GM12872 (cell line): ENCODE measurements around the gene PRUNE2.

Experiments used
- TF ChIP-seq, protein P1 (sequence below): IDR thresholded peaks from 3 replicates; pipeline ENCODE4 v1.5.1; 2011; ENCODE audit warnings: low read depth, mild to moderate bottlenecking, low read length, moderate library complexity; ENCODE audit not compliant: insufficient read depth

The PRUNE2 gene

DNA sequence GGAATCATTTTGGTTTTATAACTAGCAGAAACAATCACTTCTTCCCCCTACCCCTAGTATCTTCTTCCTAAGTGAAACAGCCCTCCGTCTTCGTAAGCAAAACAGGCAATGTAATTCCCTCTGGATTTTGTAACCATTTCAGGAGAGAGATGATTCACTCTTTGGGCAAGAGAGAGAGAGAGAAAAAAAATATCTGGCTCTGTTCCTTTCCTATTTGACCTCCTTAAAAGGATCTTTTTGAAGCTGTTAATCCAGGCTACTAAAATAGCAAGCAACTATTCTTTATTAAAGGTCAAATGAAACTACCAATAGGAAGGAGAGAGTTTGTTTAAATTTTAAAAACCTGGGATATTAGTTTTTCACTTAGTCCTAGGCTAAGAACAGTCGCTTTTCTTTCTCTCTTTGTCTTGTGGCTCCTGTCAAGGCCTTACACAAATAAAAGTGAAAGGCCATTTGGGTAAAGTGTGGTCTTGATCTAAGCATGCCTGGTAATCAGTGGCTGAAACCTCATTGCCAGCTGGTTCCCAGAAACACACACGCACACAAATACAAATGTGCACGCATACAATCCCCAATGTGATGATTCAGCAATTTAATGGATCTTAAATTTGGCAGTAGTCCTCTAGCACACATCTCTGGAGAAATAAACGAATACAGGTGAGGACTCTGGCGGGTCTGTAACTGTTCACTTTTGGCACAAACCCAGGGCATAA is 70.2 kb downstream of the PRUNE2 start:
- TF ChIP-seq, protein P1, sequence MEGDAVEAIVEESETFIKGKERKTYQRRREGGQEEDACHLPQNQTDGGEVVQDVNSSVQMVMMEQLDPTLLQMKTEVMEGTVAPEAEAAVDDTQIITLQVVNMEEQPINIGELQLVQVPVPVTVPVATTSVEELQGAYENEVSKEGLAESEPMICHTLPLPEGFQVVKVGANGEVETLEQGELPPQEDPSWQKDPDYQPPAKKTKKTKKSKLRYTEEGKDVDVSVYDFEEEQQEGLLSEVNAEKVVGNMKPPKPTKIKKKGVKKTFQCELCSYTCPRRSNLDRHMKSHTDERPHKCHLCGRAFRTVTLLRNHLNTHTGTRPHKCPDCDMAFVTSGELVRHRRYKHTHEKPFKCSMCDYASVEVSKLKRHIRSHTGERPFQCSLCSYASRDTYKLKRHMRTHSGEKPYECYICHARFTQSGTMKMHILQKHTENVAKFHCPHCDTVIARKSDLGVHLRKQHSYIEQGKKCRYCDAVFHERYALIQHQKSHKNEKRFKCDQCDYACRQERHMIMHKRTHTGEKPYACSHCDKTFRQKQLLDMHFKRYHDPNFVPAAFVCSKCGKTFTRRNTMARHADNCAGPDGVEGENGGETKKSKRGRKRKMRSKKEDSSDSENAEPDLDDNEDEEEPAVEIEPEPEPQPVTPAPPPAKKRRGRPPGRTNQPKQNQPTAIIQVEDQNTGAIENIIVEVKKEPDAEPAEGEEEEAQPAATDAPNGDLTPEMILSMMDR = no peak

DNA sequence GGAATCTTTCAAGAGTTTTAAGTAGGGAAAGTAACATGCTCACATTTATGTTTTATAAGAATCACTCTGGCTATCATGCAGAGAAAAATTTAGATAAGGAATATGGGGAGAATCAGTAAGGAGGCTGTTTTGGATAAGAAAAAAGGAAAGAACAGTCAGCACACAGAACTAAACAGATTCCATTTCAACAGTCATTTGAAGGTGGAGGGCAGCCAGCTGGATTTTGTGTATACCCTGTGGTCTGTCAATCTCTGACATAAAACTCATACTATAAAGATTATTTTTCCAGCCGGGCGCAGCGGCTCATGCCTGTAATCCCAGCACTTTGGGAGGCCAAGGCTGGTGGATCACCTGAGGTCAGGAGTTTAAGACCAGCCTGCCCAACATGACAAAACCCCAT is 77.5 kb downstream of the PRUNE2 start:
- TF ChIP-seq, protein P1 = no peak

DNA sequence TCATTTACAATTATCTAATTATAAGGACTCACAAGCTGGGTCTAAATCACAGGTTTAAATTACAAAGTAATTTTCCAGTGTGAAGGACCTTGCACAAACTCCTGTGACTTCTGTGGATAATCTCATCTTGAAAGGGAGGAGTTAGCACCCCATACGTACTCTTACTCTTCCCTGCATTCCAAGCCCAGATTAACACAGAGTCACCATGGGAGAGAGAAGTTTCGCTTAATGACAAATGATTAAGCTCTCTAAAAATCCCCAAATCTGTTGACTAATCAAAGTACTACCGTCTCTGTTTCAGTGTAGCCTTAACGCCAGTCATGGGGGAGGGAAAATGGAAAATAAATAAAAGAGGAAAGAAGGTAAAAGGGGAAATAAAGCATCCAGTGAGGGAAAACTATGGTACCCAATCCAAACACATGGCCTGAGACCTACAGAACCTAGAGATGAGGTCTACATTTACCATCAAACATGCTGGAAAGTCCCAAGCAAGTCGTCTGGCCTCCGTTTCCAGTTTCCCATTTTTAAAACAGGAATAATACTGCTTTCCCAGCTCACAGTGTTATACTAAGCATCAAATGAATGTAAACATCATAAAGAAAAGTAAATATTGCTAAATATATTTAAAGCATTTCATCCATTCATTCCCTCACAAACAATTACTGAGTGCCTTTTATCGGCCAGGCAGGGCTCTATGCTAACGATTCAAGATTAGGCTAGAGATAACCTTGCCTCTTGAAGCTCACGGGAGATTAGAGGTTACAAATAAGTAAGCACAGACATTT is 78.4 kb downstream of the PRUNE2 start:
- TF ChIP-seq, protein P1 = no peak

DNA sequence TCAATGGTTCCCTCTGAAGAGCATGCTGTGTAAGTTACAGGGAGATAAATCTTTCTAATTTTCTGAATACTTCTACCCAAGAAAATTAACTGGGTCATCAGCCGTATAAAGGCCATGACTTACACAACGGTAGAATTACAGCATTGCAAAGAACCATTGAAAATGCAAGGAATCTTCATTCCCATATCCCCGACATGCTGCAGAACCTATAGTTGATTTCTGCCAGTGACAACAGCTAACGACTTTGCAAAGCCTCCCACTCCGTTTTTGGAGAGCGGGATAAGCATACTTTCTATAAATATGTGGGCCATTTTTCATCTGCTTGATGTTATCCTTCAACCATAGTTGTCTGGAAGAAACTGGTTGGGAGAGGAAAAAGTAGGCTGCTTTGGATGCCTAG is 85.5 kb downstream of the PRUNE2 start:
- TF ChIP-seq, protein P1 = no peak

DNA sequence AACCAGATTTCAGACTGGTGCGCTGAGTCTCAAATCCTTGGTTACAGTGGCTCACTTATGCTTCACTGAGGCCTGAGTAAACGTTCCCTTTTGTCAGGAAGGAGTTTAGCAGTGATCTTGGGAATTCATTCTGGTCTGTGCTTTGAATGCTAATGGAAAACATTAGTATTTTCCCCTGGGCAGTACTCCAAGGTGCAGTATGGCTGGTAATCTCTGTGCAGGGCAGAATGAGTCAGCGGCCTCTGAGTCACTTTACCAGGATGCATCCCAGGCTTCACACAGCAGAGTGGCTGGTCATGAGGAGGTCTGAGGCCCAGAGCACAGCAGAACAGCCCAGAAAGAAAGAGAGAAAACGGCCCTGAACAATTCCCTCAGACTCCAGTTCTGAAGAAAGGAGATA is 87.6 kb downstream of the PRUNE2 start:
- TF ChIP-seq, protein P1 = no peak

DNA sequence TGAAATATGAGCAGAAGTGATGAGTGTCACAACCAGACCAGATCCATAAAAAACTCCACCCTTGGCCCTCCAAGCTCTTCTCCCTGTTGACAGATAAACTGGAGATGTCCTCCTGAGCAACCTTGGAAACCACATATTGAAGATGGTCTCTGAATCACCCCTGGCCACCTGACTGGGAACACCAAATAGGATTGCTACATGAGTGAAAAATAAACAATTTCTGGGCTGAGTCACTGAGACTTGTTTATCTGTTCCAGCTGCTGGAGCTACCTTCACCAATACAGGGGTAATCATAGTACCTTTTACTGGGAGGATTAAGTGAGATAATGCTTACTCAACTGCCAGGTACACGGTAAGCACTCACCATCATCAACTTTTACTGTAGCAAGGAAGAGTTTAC is 88.4 kb downstream of the PRUNE2 start:
- TF ChIP-seq, protein P1 = no peak

DNA sequence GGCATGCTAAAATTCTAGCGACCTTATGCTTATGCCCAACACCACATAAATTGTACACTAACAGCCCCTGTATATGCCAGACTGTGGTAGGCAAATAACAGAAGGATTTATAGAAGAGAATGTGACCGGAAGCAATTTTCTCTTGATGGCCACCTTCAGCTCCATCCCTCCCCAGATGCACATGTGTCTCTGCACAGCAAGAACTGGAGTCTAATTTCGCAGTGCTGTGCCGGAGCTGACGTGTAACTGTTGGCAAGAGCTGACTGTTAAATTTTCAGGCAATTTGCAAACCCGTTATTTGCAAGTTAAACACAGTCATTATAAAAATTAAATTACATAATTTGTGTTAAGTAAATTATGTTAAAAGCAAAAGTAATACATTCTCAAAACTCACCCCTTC is 93.3 kb downstream of the PRUNE2 start:
- TF ChIP-seq, protein P1 = no peak
